ENCODE results near the gene SON. TPM values are rescaled to one million over a fixed set of nuclear protein-coding genes. Genes with fewer than 3 reads are reported as not detected.

Gene SON
- total and polyA plus RNA-seq, 2 of the 13 experiments (the other 11 are each of a cell fraction or from before 2014, with no cell fraction given): 61.3 to 78.3 TPM

DNA sequence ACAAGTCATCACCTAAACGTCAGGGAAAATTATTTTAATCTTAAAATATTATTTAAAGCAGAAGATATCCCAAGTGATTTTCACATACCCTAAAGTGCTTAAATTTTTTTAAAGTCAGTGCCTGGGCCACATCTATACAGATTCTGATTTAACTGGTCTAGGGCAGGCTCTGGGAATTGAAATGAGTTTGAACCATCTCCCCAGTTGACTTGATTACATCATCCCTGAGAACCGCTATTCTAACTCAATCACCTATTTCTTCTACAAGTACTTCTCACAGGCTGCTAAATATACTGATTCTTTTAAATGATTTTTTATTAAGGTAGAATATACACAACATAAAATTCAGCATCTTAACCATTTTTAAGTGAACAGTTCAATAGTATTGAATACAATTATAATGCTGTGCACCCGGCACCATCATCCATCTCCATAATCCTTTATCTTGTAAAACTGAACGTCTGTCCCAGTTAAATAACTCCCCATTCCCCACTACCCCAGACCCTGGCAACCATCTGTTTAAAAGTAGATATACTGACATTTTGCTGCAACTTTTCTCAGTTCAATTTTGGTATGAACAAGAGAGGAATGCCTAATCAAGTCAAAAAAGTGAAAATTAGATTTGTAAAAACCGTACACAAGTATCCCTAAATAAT, 20.4 kb upstream of the SON start:
- Histone ChIP-seq H3K4me2 (ENCODE audit: low read depth, low read length) (no peak overlapping the region), H3K4me3 (replicated peaks in 1 of 3; ENCODE audit: insufficient read depth in 1 of 3, low read depth in 2 of 3, low read length in 3 of 3) (no peak overlapping the region), H3K27me3 (ENCODE audit: control insufficient read depth in 1 of 2, insufficient read depth in 2 of 2, low read length in 2 of 2) (no peaks in the 10 kb centered on the region), H2AFZ (ENCODE audit: low read length) (no peak overlapping the region), H3K9me3 (ENCODE audit: low read length) (no peaks in the 10 kb centered on the region), H3K4me1 (ENCODE audit: insufficient read depth, low read length) (no peaks in the 10 kb centered on the region), H3K9ac (ENCODE audit: insufficient read depth, low read depth, low read length) (no peak overlapping the region), H3K27ac (ENCODE audit: extremely low read length, insufficient read depth, low read length) (no peak overlapping the region), H3K36me3 (replicated peaks in 1 of 2; ENCODE audit: control insufficient read depth in 1 of 2, insufficient read depth in 2 of 2, low read length in 2 of 2) (peaks cover 4 to 43% of the 10 kb centered on the region in 2 experiments), H4K20me1 (ENCODE audit: insufficient read depth, low read length) (no peaks in the 10 kb centered on the region), H3K79me2 (ENCODE audit: insufficient read depth, low read length) (no peaks in the 10 kb centered on the region)
- no peak for ATAC-seq
- 93% methylated on average over 5 of the region's 5 CpGs for WGBS (ENCODE audit: low lambda C conversion rate)
- ChIA-PET POLR2A (no interaction called here), CTCF (ENCODE audit: low intra/inter-chr PET ratio, low total read pairs) (no interaction called here)
- TF ChIP-seq AGO2 (optimal IDR thresholded peaks at IDR 0.05; ENCODE audit: low read depth, low read length) (peak; percentile 8), ZBTB7B (CRISPR knock-in tag; IDR thresholded peaks at IDR 0.05) (no peak), ZNF10 (CRISPR knock-in tag; IDR thresholded peaks at IDR 0.05; ENCODE audit: borderline replicate concordance, low read depth) (no peak)
- no peak for FAIRE-seq
- intact Hi-C loops (cut with micrococcal nuclease; ENCODE audit: unreplicated experiment) (no loop called here), in situ Hi-C loops (cut with HindIII; ENCODE audit: extremely low pct_ligation_motif_present, low pct_unique_long_range_greater_than_20kb) (no loop called here)
- no peak for DNase-seq (ENCODE audit: low spot score)
- BruUV-seq (replicated peaks): no TSS peak

DNA sequence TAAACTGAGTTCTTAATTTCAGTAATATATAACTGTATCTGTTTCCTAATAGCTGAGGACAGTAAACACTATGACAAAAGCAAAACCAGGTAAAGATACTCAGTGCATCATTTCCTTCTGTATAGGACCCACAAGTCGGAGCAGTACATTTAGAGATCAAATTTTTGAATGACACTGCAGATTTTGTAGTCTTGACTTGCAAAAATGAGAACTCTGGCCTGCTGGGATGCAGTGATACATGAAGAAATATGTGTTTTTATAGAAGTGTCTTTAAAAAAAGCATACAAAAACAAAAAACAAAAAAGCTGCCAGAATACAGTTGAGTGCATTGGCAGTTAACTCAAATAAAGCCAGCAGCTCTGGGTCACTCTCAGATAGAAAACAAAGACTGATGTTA, 19.9 kb upstream of the SON start:
- Histone ChIP-seq H4K20me1 (ENCODE audit: insufficient read depth, low read length) (no peaks in the 10 kb centered on the region), H2AFZ (ENCODE audit: low read length) (no peak overlapping the region), H3K79me2 (ENCODE audit: insufficient read depth, low read length) (no peaks in the 10 kb centered on the region), H3K4me3 (replicated peaks in 1 of 3; ENCODE audit: insufficient read depth in 1 of 3, low read depth in 2 of 3, low read length in 3 of 3) (no peak overlapping the region; a peak in 1 of 6 replicates), H3K4me2 (ENCODE audit: low read depth, low read length) (no peak overlapping the region), H3K36me3 (replicated peaks in 1 of 2; ENCODE audit: control insufficient read depth in 1 of 2, insufficient read depth in 2 of 2, low read length in 2 of 2) (peaks cover 2 to 43% of the 10 kb centered on the region in 2 experiments), H3K27me3 (ENCODE audit: control insufficient read depth in 1 of 2, insufficient read depth in 2 of 2, low read length in 2 of 2) (no peaks in the 10 kb centered on the region), H3K9me3 (ENCODE audit: low read length) (no peaks in the 10 kb centered on the region), H3K27ac (ENCODE audit: extremely low read length, insufficient read depth, low read length) (no peak overlapping the region), H3K4me1 (ENCODE audit: insufficient read depth, low read length) (no peaks in the 10 kb centered on the region), H3K9ac (ENCODE audit: insufficient read depth, low read depth, low read length) (no peak overlapping the region)
- WGBS (ENCODE audit: low lambda C conversion rate): 97% methylated on average over 1 of the region's 1 CpG
- ATAC-seq: no peak
- in situ Hi-C loops (cut with HindIII; ENCODE audit: extremely low pct_ligation_motif_present, low pct_unique_long_range_greater_than_20kb) (no loop called here), intact Hi-C loops (cut with micrococcal nuclease; ENCODE audit: unreplicated experiment) (no loop called here)
- no TSS peak for BruUV-seq (replicated peaks)
- FAIRE-seq: no peak
- CTCF ChIA-PET (ENCODE audit: low intra/inter-chr PET ratio, low total read pairs): no interaction called here
- POLR2A ChIA-PET: no interaction called here
- DNase-seq (ENCODE audit: low spot score): no peak
- TF ChIP-seq, protein P1, sequence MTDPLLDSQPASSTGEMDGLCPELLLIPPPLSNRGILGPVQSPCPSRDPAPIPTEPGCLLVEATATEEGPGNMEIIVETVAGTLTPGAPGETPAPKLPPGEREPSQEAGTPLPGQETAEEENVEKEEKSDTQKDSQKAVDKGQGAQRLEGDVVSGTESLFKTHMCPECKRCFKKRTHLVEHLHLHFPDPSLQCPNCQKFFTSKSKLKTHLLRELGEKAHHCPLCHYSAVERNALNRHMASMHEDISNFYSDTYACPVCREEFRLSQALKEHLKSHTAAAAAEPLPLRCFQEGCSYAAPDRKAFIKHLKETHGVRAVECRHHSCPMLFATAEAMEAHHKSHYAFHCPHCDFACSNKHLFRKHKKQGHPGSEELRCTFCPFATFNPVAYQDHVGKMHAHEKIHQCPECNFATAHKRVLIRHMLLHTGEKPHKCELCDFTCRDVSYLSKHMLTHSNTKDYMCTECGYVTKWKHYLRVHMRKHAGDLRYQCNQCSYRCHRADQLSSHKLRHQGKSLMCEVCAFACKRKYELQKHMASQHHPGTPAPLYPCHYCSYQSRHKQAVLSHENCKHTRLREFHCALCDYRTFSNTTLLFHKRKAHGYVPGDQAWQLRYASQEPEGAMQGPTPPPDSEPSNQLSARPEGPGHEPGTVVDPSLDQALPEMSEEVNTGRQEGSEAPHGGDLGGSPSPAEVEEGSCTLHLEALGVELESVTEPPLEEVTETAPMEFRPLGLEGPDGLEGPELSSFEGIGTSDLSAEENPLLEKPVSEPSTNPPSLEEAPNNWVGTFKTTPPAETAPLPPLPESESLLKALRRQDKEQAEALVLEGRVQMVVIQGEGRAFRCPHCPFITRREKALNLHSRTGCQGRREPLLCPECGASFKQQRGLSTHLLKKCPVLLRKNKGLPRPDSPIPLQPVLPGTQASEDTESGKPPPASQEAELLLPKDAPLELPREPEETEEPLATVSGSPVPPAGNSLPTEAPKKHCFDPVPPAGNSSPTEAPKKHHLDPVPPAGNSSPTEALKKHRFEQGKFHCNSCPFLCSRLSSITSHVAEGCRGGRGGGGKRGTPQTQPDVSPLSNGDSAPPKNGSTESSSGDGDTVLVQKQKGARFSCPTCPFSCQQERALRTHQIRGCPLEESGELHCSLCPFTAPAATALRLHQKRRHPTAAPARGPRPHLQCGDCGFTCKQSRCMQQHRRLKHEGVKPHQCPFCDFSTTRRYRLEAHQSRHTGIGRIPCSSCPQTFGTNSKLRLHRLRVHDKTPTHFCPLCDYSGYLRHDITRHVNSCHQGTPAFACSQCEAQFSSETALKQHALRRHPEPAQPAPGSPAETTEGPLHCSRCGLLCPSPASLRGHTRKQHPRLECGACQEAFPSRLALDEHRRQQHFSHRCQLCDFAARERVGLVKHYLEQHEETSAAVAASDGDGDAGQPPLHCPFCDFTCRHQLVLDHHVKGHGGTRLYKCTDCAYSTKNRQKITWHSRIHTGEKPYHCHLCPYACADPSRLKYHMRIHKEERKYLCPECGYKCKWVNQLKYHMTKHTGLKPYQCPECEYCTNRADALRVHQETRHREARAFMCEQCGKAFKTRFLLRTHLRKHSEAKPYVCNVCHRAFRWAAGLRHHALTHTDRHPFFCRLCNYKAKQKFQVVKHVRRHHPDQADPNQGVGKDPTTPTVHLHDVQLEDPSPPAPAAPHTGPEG (CRISPR knock-in tag; IDR thresholded peaks at IDR 0.05): no peak
- TF ChIP-seq MAFK (conservative IDR thresholded peaks at IDR 0.05 in 1 of 2, IDR thresholded peaks at IDR 0.05 in 1 of 2; ENCODE audit: low read length in 2 of 2): 0 out of 4 replicates have a peak, but pooled peaks have one; percentile 4 to 10
- peak; percentile 3 for TF ChIP-seq AGO2 (optimal IDR thresholded peaks at IDR 0.05; ENCODE audit: low read depth, low read length)
- no peak for TF ChIP-seq TBL1XR1 (IDR thresholded peaks at IDR 0.05; ENCODE audit: borderline replicate concordance, low read length, partially characterized antibody)
- no peak for TF ChIP-seq EHMT2 (IDR thresholded peaks at IDR 0.05; ENCODE audit: borderline replicate concordance, low read depth, low read length)
- TF ChIP-seq NFE2L2 (IDR thresholded peaks at IDR 0.05; ENCODE audit: low read length): peak; percentile 60; the same call in 1 of the 2 replicates
- no peak for TF ChIP-seq ZNF780A (CRISPR knock-in tag; IDR thresholded peaks at IDR 0.05)
- TF ChIP-seq ZNF558 (CRISPR knock-in tag; IDR thresholded peaks at IDR 0.05; ENCODE audit: borderline replicate concordance): no peak
- TF ChIP-seq DNMT1 (CRISPR knock-in tag; IDR thresholded peaks at IDR 0.05): no peak

Data from HepG2 (cell line).